ENCODE data around the gene APEX2.
"Not testable (repeated sequence)": the region's sequence is repeated elsewhere in the genome, so short reads cannot be mapped to it uniquely, and the experiment has no call there.

APEX2 gene

DNA sequence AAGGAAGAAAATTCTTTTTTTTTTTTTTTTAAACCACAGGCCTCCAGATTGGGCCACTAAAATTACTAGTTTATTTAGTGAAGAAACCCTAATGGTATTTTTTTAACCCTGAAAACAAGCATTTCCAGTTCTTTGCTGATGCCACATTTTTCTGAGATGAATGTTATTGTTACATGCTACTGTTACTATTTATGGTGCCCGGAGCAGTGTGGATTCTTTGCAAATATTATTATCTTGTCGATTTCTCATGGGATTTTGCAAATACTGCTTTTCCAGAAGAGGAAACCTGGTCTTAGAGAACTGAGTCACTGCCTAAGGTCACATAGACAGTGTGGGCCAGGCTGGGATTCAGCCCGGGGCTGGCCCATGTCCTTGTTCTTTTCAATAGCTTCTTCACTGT, 39.3 kb downstream of the APEX2 start:
- no peaks in the 10 kb centered on the region for H3K9me3 ChIP-seq (ENCODE audit: control insufficient read depth in 1 of 2, low read length in 2 of 2)
- no peaks in the 10 kb centered on the region for H3K27me3 ChIP-seq (ENCODE audit: control insufficient read depth in 1 of 2, insufficient read depth in 2 of 2, low read length in 2 of 2)
- no peak overlapping the region for H3K27ac ChIP-seq (ENCODE audit: low read depth, low read length)
- H3K4me1 ChIP-seq (ENCODE audit: control insufficient read depth in 1 of 2, insufficient read depth in 2 of 2, low read length in 2 of 2), result no peaks in the 10 kb centered on the region
- no peak overlapping the region for H3K4me3 ChIP-seq (ENCODE audit: low read depth in 1 of 2, low read length in 2 of 2)
- no peaks in the 10 kb centered on the region for H3K36me3 ChIP-seq (ENCODE audit: control insufficient read depth in 1 of 2, insufficient read depth in 2 of 2, low read length in 2 of 2)
- H3K9ac ChIP-seq (ENCODE audit: low read depth in 1 of 2, low read length in 2 of 2), result no peak overlapping the region

DNA sequence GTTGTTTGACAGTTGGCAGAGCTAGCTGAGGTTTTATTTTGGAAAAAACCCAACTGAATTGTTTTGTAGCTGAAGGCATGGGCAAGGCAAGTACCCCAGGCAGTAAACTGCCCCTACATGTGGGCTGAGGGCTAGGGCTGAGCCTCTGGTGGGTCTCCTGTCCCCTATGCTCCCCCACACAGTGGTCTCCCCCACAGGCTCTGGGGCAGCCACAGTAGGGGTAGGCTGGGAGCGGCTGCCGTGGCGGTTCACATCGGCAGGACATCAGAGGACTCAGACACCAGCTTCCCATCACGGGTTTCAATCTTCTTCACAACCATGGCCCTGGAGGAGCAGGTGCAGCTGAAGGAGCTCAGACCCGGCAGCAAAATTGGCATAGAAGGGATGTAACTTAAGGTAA, 41.4 kb downstream of the APEX2 start:
- Histone ChIP-seq H3K36me3 (ENCODE audit: control insufficient read depth in 1 of 2, insufficient read depth in 2 of 2, low read length in 2 of 2) (no peaks in the 10 kb centered on the region), H3K27ac (ENCODE audit: low read depth, low read length) (no peak overlapping the region), H3K4me1 (ENCODE audit: control insufficient read depth in 1 of 2, insufficient read depth in 2 of 2, low read length in 2 of 2) (no peaks in the 10 kb centered on the region), H3K4me3 (ENCODE audit: low read depth in 1 of 2, low read length in 2 of 2) (no peak overlapping the region), H3K27me3 (ENCODE audit: control insufficient read depth in 1 of 2, insufficient read depth in 2 of 2, low read length in 2 of 2) (no peaks in the 10 kb centered on the region), H3K9me3 (ENCODE audit: control insufficient read depth in 1 of 2, low read length in 2 of 2) (no peaks in the 10 kb centered on the region), H3K9ac (ENCODE audit: low read depth in 1 of 2, low read length in 2 of 2) (no peak overlapping the region)

DNA sequence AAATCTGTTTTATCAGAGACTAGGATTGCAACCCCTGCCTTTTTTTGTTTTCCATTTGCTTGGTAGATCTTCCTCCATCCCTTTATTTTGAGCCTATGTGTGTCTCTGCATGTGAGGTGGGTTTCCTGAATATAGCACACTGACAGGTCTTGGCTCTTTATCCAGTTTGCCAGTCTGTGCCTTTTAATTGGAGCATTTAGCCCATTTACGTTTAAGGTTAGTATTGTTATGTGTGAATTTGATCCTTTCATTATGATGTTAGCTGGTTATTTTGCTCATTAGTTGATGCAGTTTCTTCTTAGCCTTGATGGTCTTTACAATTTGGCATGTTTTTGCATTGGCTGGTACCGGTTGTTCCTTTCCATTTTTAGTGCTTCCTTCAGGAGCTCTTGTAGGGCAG, 50.4 kb downstream of the APEX2 start:
- not testable (repeated sequence) for H3K4me3 ChIP-seq (ENCODE audit: low read depth in 1 of 2, low read length in 2 of 2); H3K27ac ChIP-seq (ENCODE audit: low read depth, low read length); H3K9ac ChIP-seq (ENCODE audit: low read depth in 1 of 2, low read length in 2 of 2); H3K9me3 ChIP-seq (ENCODE audit: control insufficient read depth in 1 of 2, low read length in 2 of 2); H3K36me3 ChIP-seq (ENCODE audit: control insufficient read depth in 1 of 2, insufficient read depth in 2 of 2, low read length in 2 of 2); H3K27me3 ChIP-seq (ENCODE audit: control insufficient read depth in 1 of 2, insufficient read depth in 2 of 2, low read length in 2 of 2); H3K4me1 ChIP-seq (ENCODE audit: control insufficient read depth in 1 of 2, insufficient read depth in 2 of 2, low read length in 2 of 2)

DNA sequence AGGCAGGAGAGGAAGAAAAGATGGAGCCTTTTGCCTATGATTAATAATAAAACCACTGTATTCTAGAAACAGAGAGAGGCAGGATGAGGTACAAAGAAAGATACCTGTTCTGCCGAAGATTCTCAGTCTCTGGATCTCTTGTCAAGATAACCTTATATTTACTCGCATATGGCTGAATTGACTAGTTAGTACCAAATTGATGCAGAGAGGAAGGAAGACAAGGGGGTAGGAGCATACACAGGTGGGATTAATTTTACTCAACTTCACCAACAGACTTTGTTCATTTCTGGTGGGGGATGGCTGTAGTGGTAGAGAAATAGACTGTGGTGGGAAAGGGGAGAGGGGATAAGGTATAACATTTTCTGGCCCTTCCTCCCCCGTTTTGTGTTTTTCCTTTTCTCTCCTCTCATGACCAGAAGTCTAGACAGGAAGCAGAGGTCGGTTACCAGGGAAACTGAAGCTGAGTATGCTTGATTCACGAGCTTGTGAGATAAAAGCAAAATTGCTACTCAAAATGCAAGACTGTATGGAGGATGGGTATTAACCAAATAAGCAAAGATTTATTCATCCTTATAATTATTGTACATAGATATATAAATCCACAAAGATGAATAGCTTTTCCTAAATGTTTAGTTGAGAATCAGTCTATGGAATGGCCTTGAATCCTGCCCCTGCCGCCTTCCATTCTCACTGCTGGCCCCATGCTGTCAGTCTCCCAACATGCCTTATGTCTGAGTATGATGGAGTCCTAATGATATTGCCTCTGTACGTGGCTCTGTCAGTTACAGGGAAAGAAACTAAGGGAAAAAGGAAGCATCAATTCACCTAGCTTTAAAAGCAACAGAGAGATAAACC, 56.9 kb downstream of the APEX2 start:
- Histone ChIP-seq H3K4me3 (ENCODE audit: low read depth in 1 of 2, low read length in 2 of 2) (peak overlapping the region in 1 of 2 donors; percentile 40), H3K9ac (ENCODE audit: low read depth in 1 of 2, low read length in 2 of 2) (no peak overlapping the region)

DNA sequence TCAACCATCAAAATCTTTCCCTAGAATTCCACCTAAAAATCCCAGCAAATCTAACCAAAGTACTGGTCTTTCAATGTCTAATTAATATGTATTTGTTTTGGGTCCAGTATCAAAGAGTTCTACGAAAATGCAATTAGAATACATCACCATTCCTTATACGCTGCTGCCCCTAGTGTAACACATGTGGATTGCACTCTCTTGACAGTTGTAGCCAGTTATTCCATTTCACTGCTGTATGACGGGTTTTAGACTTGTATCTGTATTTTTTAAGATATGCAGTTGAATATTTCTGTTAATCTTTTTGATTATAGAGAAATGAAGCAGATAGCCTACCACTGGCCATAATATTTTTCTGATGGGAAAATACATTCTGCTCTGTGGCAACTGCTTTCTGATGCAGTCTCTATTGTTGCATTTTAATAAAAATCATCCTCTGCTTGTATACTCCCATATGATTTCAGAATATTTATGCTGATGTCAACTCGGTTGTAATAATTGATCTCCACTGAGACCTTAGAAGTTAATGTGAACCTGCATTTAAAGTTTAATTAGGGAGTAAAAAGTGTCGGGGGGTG, 57.6 kb downstream of the APEX2 start:
- no peaks in the 10 kb centered on the region for H3K9me3 ChIP-seq (ENCODE audit: control insufficient read depth in 1 of 2, low read length in 2 of 2)
- H3K36me3 ChIP-seq (ENCODE audit: control insufficient read depth in 1 of 2, insufficient read depth in 2 of 2, low read length in 2 of 2), result no peaks in the 10 kb centered on the region
- no peaks in the 10 kb centered on the region for H3K4me1 ChIP-seq (ENCODE audit: control insufficient read depth in 1 of 2, insufficient read depth in 2 of 2, low read length in 2 of 2)
- no peak overlapping the region for H3K27ac ChIP-seq (ENCODE audit: low read depth, low read length)
- H3K9ac ChIP-seq (ENCODE audit: low read depth in 1 of 2, low read length in 2 of 2), result no peak overlapping the region
- peak overlapping the region in 1 of 2 donors; percentile 40 for H3K4me3 ChIP-seq (ENCODE audit: low read depth in 1 of 2, low read length in 2 of 2)
- no peaks in the 10 kb centered on the region for H3K27me3 ChIP-seq (ENCODE audit: control insufficient read depth in 1 of 2, insufficient read depth in 2 of 2, low read length in 2 of 2)

More for the DNA sequence above, 56.9 kb downstream of the APEX2 start:
- Histone ChIP-seq H3K9me3 (ENCODE audit: control insufficient read depth in 1 of 2, low read length in 2 of 2) (no peaks in the 10 kb centered on the region), H3K27me3 (ENCODE audit: control insufficient read depth in 1 of 2, insufficient read depth in 2 of 2, low read length in 2 of 2) (no peaks in the 10 kb centered on the region), H3K4me1 (ENCODE audit: control insufficient read depth in 1 of 2, insufficient read depth in 2 of 2, low read length in 2 of 2) (no peaks in the 10 kb centered on the region), H3K27ac (ENCODE audit: low read depth, low read length) (no peak overlapping the region), H3K36me3 (ENCODE audit: control insufficient read depth in 1 of 2, insufficient read depth in 2 of 2, low read length in 2 of 2) (no peaks in the 10 kb centered on the region)
